CD4-positive, alpha-beta T cell treated with Interferon gamma for 1 hour (primary cell): ENCODE results near the gene CARNS1.
"Not testable (repeated sequence)": the region's sequence is repeated elsewhere in the genome, so short reads cannot be mapped to it uniquely, and the experiment has no call there.

Source experiments
- DNase-seq: peaks from one replicate; pipeline ENCODE4 v3.0.0-alpha.2; 2020

Gene CARNS1

DNA sequence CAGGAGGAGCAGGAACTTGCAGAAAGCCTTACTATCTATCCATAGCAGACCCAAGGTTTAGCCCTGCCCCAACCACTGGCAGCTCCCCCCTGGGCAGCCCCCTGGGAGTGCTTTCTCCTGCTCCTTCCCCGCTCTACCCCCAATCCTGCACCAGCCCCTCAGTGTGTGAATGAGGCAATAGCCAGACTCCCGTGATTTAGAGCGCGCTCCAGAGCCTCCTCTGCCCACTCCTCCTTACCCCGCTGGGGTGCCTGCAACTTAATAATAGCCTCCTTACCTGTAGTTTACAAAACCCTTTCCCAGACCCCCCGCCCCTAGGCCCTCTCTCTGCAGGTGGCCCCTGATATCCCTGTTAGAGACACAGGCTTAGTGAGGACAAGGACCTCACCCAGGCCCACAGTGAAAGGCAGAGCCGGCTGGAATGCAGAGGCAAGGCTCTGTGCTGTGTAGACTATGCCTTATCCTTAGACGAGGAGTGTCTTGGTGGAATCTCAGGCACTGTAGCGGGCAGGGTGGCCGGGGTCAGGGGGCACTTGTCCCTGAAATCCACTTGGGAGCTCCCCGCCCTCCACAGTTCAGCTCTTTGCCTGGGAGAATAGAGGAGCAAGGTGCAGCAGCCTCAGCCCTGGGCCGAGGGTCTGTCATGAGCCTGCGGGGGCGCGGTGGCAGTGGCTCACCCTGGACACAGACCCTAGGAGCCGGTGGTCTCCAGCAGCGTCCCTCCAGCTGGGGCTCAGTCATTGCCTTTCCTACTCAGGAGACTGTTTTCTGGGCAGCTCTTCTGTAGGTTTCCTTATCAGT lies 4.3 kb upstream of the CARNS1 start:
- DNase-seq = no peak

DNA sequence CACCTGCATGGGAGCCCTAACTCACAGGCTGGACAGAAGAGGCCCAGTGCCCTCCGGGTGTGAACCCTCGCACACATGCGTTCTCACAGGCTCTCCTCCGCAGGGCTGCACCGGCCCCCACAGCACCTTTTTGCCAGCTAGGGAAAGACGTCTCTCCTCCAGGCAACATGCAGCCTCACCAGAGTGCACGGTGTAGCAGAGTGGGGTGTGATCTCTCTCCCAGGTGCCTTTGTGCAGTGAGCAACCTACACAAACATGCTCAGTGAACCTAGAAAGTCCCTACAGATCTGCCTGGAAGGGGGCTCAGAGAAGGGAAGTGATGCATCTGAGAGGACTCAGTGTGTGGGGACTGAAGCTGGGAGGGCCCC lies 3.7 kb upstream of the CARNS1 start:
- DNase-seq = no peak

DNA sequence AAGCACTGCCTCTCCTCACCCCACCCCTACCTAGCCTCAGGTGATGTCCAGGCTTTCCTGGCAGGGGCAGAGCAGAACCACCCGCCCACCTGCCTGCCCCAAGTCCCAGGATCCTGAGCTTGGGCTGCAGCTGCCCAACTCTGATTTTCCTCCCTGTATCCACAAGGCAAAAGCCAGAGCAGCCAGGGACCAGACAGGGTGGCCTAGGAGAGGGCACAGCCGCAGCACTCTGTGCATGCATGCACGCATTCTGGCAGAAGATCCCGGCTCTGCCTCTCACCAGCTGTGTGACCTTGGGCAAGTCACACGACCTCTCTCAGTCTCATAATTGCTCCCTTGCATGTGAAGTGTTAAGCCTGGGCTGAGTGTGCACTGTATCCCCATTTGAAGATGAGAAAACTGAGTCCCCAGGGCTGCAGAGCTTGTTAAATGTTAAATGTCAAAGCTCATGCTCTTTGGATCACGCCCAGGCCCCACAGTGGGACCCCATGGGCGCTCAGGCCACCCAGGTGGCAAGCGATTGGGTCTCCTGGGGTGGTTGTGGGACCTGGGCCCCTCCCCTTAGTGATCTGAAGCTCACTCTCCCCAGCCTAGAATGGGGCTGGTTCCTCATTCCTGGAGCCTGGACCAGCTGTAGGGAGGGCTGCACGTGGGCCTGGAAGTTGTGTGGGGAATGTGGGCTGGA lies 2.8 kb upstream of the CARNS1 start:
- DNase-seq = no peak

DNA sequence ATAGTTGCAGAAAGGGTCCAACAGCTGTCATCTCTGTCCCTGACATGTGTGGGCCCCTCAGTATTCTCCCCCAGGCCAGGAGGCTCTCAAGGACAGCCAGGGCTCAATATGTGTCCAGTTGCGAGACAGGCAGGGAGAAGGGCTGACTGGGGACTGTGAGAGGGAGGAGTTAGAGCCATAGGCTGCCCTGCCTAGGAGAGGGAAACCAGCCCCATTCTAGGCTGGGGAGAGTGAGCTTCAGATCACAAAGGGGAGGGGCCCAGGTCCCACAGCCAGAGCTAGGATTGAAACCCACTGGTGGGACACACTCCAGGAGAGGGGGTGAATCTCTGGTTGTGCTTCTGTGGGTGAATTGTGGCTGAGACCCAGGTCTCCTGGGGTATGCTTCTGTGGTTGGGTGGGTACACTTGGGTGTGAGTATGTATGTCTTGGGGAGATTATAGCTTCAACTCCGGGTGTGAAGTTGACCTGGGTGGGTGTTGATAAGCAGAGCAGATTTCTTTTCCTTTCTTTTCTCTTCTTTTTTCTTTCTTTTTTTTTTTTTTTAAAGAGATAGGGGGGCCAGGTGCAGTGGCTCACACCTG lies 2.1 kb upstream of the CARNS1 start:
- no peak for DNase-seq

DNA sequence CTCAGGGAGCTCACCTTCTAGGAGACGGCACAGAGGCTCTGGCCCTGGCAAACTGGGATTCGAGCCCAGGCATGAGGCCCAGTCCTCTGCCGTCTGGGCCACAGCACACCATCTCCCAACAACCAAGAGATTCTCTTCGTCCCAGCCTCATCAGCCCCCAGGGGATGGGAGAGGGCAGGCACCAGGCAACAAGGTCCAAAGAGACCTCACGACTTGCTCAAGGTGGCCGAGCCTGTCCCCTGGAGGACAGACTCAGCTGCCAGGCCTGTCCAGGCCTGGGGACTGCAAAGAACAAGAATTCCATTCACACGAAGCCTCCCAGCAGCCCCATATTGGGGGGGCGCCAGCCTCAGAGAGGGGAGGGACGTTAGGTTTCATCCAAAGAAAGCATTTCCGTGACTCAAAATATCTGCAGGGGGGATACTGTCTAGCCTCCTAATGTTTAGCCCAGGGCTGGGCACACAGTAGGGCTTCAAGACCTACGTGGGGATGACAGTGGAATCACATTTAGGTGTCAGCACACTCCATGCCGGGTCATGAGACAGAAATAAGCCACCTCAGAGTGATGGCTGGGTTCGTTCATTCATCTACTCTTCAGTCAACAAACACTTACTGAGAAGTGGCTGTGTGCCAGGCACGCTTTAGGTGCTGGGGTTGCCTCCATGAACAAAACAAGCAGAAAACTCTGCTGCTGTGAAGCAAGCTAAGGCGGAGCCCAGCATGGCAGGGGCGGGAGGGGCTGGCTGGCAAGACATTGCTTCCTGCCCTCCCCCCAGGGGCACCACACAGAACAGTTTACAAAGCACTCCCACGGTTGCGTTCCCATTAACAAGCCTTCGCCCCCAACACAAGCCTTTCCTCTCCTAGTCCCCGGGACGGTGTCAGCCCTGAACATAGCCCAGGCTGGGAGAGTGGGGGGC lies 1.2 kb downstream of the CARNS1 start:
- DNase-seq = peak; percentile 86

DNA sequence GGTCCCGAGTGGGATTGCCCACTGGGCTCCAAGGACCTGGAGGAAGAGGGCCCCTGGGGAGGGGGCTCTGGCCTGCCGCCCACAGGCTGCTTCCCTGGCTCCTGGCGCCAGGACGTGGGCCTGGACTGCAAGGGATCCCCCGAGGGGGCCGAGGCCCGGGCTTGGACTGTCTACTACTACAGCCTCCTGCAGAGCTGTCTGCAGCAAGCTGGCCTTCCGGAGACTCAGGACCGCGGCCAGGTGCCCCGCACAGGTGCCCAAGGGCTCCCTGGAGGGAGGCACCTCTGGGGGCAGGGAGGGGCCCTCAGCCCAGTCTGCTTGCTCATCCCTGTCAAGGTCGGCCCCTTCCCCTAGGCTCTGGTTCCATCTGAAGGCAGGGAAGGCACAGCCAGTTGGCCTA lies 1.9 kb downstream of the CARNS1 start:
- DNase-seq = no peak

DNA sequence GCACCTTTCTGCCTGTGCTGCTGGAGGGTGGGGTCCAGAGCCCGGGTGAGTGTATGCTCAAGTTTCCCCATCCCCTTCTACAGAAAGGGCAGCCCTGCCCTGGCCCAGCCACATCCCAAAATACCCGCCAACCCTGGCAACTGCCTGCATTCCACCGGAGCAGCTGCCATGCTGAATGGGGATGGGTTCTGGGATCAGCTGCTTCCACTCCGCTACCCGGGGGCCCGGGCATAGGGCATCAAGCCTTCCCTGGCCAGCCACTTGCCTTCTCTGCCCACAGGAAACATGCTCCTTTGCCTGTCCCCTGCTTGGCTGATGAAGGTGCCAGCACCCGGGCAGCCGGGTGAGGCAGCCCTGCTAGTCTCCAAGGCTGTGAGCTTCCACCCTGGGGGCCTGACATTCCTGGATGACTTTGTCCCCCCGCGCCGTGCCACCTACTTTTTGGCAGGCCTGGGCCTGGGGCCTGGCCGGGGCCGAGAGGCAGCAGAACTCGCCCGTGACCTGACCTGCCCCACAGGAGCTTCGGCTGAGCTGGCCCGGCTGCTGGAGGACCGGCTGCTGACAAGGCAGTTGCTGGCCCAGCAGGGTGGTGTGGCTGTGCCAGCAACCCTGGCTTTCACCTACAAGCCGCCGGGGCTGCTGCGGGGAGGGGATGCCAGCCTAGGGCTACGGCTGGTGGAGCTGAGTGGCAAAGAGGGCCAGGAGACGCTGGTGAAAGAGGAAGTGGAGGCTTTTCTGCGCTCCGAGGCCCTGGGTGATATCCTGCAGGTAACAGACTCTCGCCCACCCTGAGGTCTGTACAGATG lies 3.2 kb downstream of the CARNS1 start:
- peak; percentile 63 for DNase-seq

DNA sequence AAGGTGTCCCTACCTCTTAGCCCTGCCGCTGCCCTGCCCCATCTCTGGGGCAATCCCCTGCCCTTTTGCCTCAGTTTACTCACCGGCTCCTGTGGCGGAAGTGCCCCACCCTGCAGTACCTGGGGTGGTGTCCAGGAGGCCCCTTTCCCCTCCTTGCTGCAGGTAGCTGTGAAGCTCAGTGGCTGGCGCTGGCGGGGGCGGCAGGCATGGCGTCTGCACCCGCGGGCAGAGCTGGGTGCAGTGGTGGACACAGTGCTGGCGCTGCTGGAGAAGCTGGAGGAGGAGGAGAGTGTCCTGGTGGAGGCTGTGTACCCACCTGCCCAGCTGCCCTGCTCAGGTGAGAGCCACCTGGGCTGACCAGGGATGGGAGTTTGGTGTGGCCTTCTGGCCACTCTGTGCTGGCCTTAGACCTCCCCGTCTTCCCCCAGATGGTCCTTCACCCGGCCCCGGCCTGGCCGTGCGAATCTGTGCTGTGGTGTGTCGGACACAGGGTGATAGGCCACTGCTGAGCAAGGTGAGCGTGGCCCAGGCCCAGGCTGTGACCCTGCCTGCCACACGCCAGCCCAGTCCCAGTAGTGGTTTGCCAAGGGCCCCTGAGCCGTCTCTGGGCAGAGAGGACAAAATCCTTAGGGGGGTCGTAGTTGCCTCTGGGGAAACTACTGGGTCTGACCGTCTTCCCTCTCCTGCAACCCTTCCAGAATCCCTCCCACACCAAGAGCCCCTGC lies 4.0 kb downstream of the CARNS1 start:
- DNase-seq = no peak

DNA sequence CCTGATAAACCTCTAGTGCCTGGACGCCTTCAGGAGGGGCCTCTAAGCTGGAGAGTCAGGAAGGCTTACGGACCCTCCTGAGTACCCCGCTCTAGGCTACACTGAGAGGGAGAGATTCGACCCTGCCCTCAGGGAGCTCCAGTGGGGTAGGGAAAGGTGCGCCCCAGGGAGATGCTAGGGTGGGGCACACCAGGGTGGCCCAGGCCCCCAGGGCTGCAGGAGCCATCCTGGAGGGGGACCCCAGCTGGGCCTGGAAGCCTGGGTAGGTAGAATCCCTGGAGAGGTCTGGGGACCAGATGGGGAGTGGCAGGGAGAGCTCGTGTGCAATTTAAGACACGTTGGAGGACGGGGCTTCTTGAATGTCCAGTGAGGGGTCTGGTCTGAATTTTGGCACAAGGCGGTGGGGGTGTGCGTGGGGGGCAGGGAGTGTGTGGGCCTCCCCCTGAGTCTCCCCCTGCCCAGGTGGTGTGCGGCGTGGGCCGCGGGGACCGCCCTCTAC lies 4.7 kb downstream of the CARNS1 start:
- no peak for DNase-seq

DNA sequence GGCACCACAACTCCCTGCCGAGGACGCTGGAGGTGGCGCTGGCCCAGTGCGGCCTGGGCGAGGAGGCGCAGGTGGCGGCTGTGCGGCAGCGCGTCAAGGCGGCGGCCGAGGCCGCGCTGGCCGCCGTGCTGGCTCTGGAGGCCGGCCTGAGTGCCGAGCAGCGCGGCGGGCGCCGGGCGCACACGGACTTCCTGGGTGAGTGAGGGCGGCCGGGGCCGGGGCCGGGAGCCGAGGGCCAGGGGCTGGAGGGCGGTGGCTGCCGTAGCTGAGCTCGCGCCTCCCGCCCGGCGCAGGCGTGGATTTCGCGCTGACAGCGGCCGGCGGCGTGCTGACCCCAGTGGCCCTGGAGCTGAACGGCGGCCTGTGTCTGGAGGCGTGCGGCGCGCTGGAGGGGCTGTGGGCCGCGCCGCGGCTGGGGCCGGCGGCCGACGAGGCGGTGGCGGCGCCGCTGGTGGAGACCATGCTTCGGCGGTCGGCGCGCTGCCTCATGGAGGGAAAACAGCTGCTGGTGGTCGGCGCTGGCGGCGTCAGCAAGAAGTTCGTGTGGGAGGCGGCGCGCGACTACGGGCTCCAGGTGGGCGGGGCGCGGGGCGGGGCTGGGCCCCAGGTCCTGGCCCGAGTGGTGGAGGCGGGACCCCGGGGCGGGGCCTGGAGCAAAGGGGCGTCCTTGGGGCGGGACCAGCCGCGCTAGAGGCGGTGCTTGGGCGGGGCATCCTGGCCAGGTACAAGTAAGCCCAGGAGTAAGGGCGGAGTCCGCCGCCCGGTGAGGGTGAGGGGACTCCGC lies 5.4 kb downstream of the CARNS1 start:
- DNase-seq = peak; percentile 97

DNA sequence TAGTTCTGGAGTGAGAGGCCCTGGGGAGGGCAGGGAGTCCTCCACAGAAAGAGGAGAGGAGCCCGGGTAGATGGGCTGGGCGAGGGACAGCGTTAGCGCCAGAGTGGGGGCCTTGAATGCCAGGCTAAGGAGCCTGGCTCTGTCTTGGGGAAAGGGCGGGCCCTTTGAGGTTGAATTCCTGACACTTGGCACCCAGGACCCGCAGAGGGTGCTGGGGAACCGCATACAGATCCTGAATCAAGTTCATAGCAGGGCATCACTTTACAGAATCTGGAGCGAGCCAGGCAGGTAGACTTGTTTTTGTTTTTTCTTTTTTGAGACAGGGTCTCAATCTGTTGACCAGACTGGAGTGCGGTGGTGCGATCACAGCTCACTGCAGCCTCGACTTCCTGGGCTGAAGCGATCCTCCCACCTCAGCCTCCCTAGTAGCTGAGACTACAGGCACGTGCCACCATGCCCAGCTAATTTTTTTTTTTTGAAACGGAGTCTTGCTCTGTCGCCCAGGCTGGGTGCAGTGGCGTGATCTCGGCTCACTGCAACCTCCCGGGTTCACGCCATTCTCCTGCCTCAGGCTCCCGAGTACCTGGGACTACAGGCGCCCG lies 6.1 kb downstream of the CARNS1 start:
- DNase-seq = no peak

DNA sequence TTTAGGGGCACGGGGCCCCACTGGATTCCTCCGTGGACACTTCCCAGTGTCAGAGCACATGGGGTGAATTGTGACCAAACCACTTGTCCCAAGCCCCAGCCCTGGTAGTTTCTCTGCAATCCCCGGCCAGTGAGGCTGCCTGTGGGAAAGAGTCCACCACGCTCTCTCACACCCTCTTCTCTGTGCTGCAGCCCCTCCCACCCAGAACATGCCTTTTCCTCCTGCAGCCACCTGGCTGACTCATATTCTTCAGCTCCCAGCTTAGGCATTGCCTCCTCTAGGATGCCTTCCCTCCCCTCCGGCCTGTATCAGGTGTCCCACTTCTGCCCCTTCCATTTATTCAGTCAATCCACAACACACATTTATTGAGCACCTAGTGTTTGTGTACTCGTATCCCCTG lies 7.4 kb downstream of the CARNS1 start:
- DNase-seq = no peak

DNA sequence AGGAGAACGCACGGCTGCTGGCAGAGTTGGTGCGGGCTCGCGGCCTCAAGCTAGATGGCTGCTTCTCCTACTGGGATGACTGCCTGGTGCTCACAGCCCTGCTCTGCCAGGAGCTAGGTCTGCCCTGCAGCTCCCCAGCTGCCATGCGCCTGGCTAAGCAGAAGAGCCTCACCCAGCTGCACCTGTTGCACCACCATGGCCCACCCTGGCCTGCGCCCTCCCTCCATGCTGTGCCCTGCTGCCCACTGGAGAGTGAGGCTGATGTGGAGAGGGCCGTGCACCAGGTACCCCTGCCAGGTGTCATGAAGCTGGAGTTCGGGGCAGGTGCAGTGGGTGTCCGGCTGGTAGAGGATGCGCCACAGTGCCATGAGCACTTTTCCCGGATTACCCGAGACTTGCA lies 8.0 kb downstream of the CARNS1 start:
- DNase-seq = no peak

DNA sequence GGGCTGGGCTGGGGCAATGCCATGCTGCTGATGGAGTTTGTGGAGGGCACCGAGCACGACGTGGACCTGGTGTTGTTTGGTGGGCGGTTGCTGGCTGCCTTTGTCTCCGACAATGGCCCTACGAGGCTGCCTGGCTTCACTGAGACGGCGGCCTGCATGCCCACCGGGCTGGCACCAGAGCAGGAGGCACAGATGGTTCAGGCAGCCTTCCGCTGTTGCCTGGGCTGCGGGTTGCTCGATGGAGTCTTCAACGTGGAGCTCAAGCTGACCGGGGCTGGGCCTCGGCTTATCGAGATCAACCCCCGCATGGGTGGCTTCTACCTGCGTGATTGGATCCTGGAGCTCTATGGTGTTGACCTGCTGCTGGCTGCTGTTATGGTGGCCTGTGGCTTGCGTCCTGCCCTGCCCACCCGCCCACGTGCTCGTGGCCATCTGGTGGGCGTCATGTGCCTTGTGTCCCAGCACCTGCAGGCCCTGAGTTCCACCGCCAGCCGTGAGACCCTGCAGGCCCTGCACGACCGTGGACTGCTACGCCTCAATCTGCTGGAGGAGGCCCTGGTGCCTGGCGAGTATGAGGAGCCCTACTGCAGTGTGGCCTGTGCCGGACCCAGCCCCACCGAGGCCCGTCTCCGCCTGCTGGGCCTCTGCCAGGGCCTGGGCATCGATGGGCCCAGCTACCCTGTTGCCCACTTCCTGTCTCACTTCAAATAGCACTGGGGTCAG lies 8.6 kb downstream of the CARNS1 start:
- DNase-seq = no peak

DNA sequence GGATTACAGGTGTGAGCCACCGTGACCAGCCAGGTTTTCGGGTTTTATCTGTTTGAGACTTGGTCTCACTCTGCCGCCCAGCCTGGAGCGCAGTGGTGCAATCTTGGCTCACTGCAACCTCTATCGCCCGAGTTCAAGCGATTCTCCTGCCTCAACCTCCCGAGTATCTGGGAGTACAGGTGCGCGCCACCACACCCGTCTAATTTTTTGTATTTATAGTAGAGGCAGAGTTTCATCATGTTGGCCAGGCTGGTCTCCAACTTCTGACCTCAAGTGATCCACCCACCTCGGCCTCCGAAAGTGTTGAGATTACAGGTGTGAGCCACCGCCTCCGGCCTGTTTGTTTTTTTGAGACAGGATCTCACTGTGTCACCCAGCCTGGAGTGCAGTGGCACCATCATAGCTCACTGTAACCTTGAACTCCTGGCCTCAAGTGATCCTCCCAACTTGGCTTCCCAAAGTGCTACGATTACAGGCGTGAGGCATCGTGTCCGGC lies 11.9 kb downstream of the CARNS1 start:
- DNase-seq = not testable (repeated sequence)

DNA sequence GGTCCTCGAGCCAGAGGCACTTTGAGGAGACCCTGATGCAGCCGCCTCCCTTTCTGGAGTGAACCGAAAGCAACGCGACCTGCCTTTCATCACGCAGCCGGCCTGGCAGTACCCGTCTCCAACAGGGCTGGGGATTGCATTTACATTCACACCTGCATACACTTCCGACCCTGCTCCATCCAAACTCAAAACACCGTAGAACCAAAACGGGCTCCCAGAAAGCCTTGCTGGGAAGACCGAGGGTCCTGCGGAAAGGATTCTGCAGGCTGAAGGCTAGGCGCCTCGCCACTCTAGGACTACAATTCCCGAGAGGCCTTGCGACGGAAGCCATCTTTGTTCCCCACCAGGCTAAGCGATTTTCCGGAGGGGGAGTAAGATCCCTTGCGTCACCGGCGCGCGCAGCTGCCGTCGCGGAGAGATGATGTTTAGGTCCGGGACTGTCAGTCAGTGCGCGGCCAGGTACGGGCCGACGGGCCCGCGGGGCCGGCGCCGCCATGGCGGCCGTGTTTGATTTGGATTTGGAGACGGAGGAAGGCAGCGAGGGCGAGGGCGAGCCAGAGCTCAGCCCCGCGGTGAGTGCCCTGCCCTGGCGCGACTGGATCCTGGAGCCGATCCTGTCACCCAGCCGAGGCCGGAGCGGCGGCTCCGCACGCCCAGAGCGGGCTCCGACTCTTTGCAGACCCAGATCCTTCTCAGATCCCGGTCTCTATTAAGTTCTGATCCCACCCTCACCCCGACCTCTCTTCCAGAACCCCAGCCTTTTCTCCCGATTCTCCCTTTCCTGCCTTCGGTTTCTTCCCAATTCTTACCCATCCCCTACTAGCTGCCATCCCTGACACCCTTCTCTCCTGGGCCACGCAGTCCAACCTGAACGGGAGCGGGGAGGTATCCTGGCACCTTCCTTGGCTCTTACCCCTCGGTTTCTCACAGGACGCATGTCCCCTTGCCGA lies 12.8 kb downstream of the CARNS1 start, which contains the start of gene RPS6KB2:
RPS6KB2 (plus strand) TSS at position 443 of the 950 bp plus-strand sequence; CDS start at position 495, 52 bp downstream.
- peak; percentile 96 for DNase-seq

DNA sequence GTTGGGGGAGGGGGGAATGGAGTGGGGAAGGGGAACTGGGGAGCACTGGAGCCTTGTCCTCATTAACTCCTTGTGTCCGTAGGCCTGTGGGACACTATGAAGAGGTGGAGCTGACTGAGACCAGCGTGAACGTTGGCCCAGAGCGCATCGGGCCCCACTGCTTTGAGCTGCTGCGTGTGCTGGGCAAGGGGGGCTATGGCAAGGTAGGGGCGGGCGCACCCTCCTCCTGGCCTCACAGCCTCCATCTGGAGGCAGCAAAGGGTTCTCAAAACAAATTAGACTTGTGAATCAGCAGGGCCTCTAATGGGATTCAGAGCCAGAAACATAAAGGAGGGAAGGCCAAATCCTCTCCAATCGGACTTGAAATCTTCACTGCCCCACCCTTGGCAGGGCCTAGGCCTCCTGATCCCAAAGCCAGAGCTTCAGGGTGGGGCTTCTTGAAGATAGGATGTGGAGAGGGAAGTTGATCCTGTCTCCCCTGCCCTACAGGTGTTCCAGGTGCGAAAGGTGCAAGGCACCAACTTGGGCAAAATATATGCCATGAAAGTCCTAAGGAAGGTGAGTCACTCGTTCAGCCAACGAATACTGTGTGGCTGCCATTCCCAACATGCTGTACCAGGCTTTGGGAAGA lies 13.7 kb downstream of the CARNS1 start:
- no peak for DNase-seq
